Type B pancreatic cell (in vitro differentiated cells): ENCODE results near the gene IFI44L. TPM values are rescaled to one million over a fixed set of nuclear protein-coding genes. Genes with fewer than 3 reads are reported as not detected.
A peak's percentile ranks its signal among the peaks of the same experiment; 100 is the strongest.

Source experiments
- DNase-seq: peaks from one replicate; pipeline ENCODE4 v3.0.0; 2021; ENCODE audit warnings: mixed read lengths; ENCODE audit not compliant: unreplicated experiment; ENCODE audit errors: extremely low spot score
- H3K27ac Mint-ChIP-seq: 2 replicates; pipeline ENCODE4 v1.8.0; 2021; ENCODE audit warnings: mild to moderate bottlenecking, mixed read lengths
- H3K27me3 Mint-ChIP-seq: 2 replicates; pipeline ENCODE4 v1.8.0; 2021; ENCODE audit warnings: mixed read lengths
- H3K36me3 Mint-ChIP-seq: 2 replicates; pipeline ENCODE4 v1.8.0; 2021; ENCODE audit warnings: mixed read lengths
- H3K4me1 Mint-ChIP-seq: one replicate; pipeline ENCODE4 v1.8.0; 2021; ENCODE audit warnings: mixed read lengths; ENCODE audit not compliant: unreplicated experiment
- H3K4me3 Mint-ChIP-seq: 2 replicates; pipeline ENCODE4 v1.8.0; 2021; ENCODE audit warnings: mild to moderate bottlenecking, mixed read lengths
- H3K9me3 Mint-ChIP-seq: 2 replicates; pipeline ENCODE4 v1.8.0; 2021; ENCODE audit warnings: mixed read lengths
- CTCF ChIP-seq: fragments of 200-600 bp; sonication (generic); conservative IDR thresholded peaks from 2 replicates; pipeline ENCODE4 v1.5.0; 2021; ENCODE audit warnings: antibody characterized with exemption, mild to moderate bottlenecking
- total RNA-seq: library from RNA; stranded (reverse); gene quantifications from 2 replicates; pipeline ENCODE4 v1.2.1, GENCODE V29; 2021; ENCODE audit warnings: low replicate concordance

Gene IFI44L
- total RNA-seq, 1 donor from 2014 or later, result 12.3 TPM

GRCh38 chr1:78668427-78668826 is 48.2 kb downstream of the IFI44L start:
- no peak for TF ChIP-seq CTCF
- no peak overlapping the region for H3K4me3 Mint-ChIP-seq
- H3K36me3 Mint-ChIP-seq, result no peaks in the 10 kb centered on the region
- H3K4me1 Mint-ChIP-seq, result peaks cover 8% of the 10 kb centered on the region
- H3K9me3 Mint-ChIP-seq, result no peaks in the 10 kb centered on the region
- no peak for DNase-seq
- peaks cover 2% of the 10 kb centered on the region for H3K27me3 Mint-ChIP-seq
- no peak overlapping the region for H3K27ac Mint-ChIP-seq

- Mint-ChIP-seq H3K9me3 (no peaks in the 10 kb centered on the region), H3K4me1 (peaks cover 8% of the 10 kb centered on the region), H3K27ac (no peak overlapping the region), H3K4me3 (no peak overlapping the region), H3K27me3 (no peaks in the 10 kb centered on the region), H3K36me3 (no peaks in the 10 kb centered on the region)
- TF ChIP-seq CTCF, result no peak
- no peak for DNase-seq
Measured at GRCh38 chr1:78672428-78672827, 52.2 kb downstream of the IFI44L start.

GRCh38 chr1:78673120-78673519 is 52.9 kb downstream of the IFI44L start:
- no peak for DNase-seq
- peaks cover 2% of the 10 kb centered on the region for H3K4me1 Mint-ChIP-seq
- no peak overlapping the region for H3K27ac Mint-ChIP-seq
- H3K9me3 Mint-ChIP-seq, result no peaks in the 10 kb centered on the region
- peak; percentile 43 for TF ChIP-seq CTCF
- H3K36me3 Mint-ChIP-seq, result no peaks in the 10 kb centered on the region
- no peak overlapping the region for H3K4me3 Mint-ChIP-seq
- no peaks in the 10 kb centered on the region for H3K27me3 Mint-ChIP-seq

- H3K4me3 Mint-ChIP-seq, result no peak overlapping the region
- H3K27ac Mint-ChIP-seq, result no peak overlapping the region
- DNase-seq, result no peak
- H3K9me3 Mint-ChIP-seq, result no peaks in the 10 kb centered on the region
- H3K4me1 Mint-ChIP-seq, result no peaks in the 10 kb centered on the region
- H3K27me3 Mint-ChIP-seq, result peaks cover 3% of the 10 kb centered on the region
- peak; percentile 96 for TF ChIP-seq CTCF
- no peaks in the 10 kb centered on the region for H3K36me3 Mint-ChIP-seq
Measured at GRCh38 chr1:78676347-78676982, 56.2 kb downstream of the IFI44L start.

- no peak for TF ChIP-seq CTCF
- H3K27me3 Mint-ChIP-seq, result peaks cover 6% of the 10 kb centered on the region
- no peaks in the 10 kb centered on the region for H3K9me3 Mint-ChIP-seq
- H3K36me3 Mint-ChIP-seq, result no peaks in the 10 kb centered on the region
- H3K4me1 Mint-ChIP-seq, result no peaks in the 10 kb centered on the region
- no peak overlapping the region for H3K4me3 Mint-ChIP-seq
- DNase-seq, result no peak
- H3K27ac Mint-ChIP-seq, result no peak overlapping the region
Measured at GRCh38 chr1:78676993-78677392, 56.7 kb downstream of the IFI44L start.

GRCh38 chr1:78677788-78678187 is 57.5 kb downstream of the IFI44L start:
- no peak overlapping the region for H3K4me3 Mint-ChIP-seq
- peaks cover 6% of the 10 kb centered on the region for H3K27me3 Mint-ChIP-seq
- no peaks in the 10 kb centered on the region for H3K9me3 Mint-ChIP-seq
- H3K36me3 Mint-ChIP-seq, result no peaks in the 10 kb centered on the region
- H3K27ac Mint-ChIP-seq, result no peak overlapping the region
- no peaks in the 10 kb centered on the region for H3K4me1 Mint-ChIP-seq
- TF ChIP-seq CTCF, result no peak
- DNase-seq, result no peak
